Omental fat pad (tissue), 4 donors: ENCODE measurements around the gene KYNU. TPM values are rescaled to one million over a fixed set of nuclear protein-coding genes. Genes with fewer than 3 reads are reported as not detected.
"Not testable (repeated sequence)": the region's sequence is repeated elsewhere in the genome, so short reads cannot be mapped to it uniquely, and the experiment has no call there.

Experiments
- ATAC-seq: fragments of 150-250 bp; one replicate; pipeline ENCODE4 v1.9.1; 2016; ENCODE audit warnings: mild to moderate bottlenecking, moderate library complexity; ENCODE audit not compliant: low FRiP score
- DNase-seq: peaks from one replicate; pipeline ENCODE4 v3.0.0-alpha.2; 2019; ENCODE audit warnings: low spot score
- total RNA-seq, 4 donors: library from RNA; depleted of rRNA; stranded (reverse); fragments of >200 nt; gene quantifications; one replicate each; pipeline ENCODE4 v1.1.0, GENCODE V29; 2016
- TF ChIP-seq, protein P1 (sequence below), 3 donors: fragments of 450-650 bp; IDR thresholded peaks; one replicate each; pipeline ENCODE4 v1.5.1; 2016 to 2017; ENCODE audit warnings: antibody characterized with exemption in 3 of 3, mild to moderate bottlenecking in 3 of 3, moderate library complexity in 2 of 3

Gene KYNU
- total RNA-seq, 4 donors from 2014 or later, result 3.8 to 25.3 (median 8.4) TPM

DNA sequence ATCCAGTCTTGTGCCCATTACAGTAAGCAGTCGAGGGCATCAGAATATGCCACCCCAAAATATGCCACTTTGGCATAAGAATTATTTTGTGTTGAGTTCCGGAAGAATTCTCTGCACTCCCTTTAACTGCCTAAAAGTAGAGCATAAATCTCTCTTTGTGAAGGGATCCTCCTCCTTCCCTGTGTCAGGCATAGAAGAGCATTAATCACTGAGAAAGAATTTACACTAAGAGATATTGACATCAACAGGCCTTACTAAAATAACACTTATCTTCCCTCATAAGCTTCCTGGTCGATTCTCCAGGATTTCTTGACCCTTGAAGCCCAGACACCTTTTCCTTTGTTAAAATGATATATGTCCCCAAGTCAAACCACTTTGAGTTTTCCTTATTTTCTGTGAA is 27.6 kb upstream of the KYNU start:
- TF ChIP-seq, protein P1, sequence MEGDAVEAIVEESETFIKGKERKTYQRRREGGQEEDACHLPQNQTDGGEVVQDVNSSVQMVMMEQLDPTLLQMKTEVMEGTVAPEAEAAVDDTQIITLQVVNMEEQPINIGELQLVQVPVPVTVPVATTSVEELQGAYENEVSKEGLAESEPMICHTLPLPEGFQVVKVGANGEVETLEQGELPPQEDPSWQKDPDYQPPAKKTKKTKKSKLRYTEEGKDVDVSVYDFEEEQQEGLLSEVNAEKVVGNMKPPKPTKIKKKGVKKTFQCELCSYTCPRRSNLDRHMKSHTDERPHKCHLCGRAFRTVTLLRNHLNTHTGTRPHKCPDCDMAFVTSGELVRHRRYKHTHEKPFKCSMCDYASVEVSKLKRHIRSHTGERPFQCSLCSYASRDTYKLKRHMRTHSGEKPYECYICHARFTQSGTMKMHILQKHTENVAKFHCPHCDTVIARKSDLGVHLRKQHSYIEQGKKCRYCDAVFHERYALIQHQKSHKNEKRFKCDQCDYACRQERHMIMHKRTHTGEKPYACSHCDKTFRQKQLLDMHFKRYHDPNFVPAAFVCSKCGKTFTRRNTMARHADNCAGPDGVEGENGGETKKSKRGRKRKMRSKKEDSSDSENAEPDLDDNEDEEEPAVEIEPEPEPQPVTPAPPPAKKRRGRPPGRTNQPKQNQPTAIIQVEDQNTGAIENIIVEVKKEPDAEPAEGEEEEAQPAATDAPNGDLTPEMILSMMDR (IDR thresholded peaks at IDR 0.05), result no peak
- ATAC-seq (no peak), DNase-seq (no peak)

DNA sequence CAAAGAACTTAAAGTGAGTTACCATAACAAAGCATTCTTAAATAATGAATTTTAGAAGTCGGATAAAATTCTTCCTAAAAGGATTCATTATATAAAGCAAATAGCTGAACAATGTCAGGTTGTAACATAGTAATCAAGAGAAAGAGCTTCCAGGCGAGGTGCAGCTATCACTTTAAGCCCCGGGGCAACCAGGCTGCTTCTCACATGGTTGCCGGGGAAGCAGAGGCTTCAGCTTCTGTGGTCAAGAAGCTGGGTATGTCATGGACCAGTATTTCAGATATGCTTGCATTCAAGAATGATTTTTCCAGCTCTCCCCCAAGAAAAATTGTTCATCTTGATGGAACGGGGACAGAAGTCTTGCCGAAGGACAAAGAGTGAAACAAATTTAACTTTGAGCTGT is 23.6 kb upstream of the KYNU start:
- ATAC-seq (no peak), DNase-seq (no peak)
- TF ChIP-seq, protein P1 (IDR thresholded peaks at IDR 0.05), result no peak

DNA sequence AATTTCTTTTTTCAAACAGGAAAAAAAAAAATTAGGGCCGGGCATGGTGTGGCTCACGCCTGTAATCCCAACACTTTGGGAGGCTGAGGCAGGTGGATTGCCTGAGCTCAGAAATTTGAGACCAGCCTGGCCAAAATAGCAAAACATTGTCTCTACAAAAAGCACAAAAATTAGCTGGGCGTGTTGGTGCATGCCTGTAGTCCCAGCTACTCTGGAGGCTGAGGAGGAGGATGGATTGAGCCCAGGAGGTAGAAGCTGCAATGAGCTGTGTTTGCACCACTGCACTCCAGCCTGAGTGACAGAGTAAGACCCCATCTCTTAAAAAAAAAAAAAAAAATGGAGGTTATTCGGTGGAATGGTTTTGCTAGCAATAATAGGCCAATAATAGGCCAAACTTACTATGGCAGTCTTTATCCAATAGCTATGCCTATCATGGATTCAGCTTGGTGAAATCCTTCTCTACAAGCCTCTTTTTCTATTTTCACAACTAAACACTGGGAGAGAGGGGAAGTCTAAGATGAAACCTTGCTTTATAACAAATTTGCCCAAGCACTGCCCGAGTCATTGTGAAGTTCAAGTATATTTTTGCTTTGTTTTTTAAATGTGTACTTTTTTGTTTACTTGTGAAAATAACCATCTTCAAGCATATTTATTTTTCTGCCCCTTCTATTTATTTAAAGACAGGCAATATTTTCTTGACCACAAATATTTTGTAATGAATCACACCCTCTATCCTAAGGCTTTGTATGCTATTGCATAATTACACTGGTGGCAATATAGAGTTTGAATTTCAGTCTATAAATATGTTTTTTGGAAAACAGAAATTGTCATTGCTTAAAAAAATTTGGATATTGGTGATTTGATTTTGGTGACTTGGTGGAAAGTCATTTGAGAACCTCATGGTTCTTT is 20.0 kb upstream of the KYNU start:
- ATAC-seq, result no peak
- TF ChIP-seq, protein P1 (IDR thresholded peaks at IDR 0.05), result no peak
- no peak for DNase-seq

DNA sequence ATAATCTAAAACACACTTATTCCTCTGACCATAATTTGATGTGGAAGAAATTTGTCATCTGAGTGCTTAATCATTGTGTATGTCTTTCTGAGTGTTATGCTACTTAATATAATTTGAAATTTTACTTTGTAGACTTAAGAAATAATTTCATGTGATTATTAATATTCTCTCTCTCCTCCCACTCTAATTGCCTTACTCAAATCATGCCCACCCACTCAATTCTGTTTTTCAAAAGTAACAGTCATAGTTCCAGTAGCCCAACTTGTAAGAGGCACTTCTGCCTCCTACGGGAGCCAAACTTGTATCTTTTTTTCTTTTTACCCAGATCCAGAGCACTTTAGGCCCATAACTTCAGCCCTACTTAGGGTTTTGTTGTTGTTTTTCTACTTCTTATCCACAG is 18.5 kb upstream of the KYNU start:
- TF ChIP-seq, protein P1 (IDR thresholded peaks at IDR 0.05), result no peak
- DNase-seq (no peak), ATAC-seq (no peak)

DNA sequence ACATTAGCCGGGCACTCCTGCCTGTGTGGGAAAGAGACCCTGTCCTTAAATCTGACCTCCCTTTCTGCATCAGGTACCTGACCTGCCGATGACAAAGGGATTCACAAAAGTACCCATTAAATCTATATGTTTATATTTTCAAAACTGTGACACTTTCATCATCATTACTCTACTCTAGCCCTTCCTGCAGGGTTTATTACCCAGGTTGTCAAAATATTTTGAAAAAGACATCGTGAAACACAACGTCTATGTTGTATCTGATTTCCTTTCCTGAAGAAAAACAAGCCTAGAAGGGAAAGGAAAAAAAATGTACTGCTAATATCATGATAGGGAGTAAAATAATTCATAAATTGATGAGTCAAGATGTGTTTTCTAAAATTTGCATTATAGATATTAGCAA is 15.2 kb upstream of the KYNU start:
- DNase-seq (no peak), ATAC-seq (no peak)
- TF ChIP-seq, protein P1 (IDR thresholded peaks at IDR 0.05), result no peak

DNA sequence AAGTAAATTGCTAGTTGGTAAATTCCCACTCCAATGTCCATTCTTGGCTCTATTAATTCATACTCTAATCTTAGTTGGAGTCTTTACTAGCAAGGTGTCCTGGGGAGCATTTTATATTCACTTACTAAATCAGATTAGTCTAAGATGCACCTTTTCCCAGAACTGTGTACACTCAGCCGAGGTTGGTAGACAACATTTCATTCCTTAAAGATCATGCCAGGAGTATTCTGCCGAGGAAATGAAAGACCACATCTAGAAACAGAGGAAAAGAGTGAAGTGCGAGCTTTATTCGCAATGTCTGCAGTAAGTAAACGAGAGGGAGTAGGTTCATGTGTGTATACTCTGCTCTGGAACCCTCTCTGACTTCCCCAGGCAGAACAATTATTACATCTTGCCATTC is 14.6 kb upstream of the KYNU start:
- TF ChIP-seq, protein P1 (IDR thresholded peaks at IDR 0.05), result no peak
- no peak for DNase-seq
- no peak for ATAC-seq

DNA sequence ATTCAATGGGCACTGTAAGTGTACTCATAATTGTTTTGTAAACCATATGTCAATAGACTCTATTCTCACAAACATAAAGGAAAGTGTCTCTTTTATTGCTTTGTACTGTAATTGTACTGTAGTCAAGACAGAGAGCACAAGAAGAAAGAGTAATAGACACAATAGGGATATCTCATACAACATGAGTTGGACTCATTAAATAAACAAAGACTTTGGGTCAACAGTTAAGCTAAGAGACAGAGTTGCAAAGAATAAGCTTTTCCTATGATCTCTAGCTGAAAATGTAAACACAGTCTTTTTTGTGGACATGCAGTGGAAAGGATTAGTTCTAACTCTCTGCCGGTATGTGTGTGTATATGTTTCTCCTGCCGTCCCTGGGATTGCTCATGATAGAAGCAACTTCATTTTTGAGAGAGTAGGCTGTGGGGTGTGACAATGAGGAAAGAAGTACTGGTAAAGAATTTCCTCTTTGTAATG is 13.9 kb upstream of the KYNU start:
- DNase-seq (no peak), ATAC-seq (no peak)
- TF ChIP-seq, protein P1 (IDR thresholded peaks at IDR 0.05), result no peak

DNA sequence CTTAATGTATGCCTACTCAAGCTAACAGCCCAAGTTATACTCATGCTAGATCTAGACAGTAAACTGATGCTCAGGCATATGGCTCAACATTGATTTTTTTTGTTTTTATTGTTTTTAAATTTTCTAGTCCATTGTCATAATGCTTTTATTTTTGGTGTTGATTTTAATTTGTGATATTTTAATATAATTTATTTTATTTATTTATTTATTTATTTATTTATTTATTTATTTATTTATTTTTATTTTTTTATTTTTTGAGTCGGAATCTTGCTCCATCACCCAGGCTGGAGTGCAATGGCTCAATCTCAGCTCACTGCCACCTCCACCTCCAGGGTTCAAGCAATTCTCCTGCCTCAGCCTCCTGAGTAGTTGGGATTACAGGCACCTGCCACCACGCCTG is 12.9 kb upstream of the KYNU start:
- ATAC-seq, DNase-seq: not testable (repeated sequence)
